Breast epithelium (tissue), 3 donors: Measurements from ENCODE around the gene DCAF17.

Experiments used
- POLR2AphosphoS5 ChIP-seq, 3 donors: sonication (generic); formaldehyde crosslinking; IDR thresholded peaks; one replicate each; pipeline ENCODE4 v1.6.1; 2017; ENCODE audit warnings: antibody characterized with exemption in 3 of 3
- TF ChIP-seq, protein P1 (sequence below), 3 donors: fragments of 450-650 bp; IDR thresholded peaks; one replicate each; pipeline ENCODE4 v1.5.1; 2016 to 2017; ENCODE audit warnings: antibody characterized with exemption in 3 of 3, mild to moderate bottlenecking in 3 of 3, moderate library complexity in 3 of 3

DNA sequence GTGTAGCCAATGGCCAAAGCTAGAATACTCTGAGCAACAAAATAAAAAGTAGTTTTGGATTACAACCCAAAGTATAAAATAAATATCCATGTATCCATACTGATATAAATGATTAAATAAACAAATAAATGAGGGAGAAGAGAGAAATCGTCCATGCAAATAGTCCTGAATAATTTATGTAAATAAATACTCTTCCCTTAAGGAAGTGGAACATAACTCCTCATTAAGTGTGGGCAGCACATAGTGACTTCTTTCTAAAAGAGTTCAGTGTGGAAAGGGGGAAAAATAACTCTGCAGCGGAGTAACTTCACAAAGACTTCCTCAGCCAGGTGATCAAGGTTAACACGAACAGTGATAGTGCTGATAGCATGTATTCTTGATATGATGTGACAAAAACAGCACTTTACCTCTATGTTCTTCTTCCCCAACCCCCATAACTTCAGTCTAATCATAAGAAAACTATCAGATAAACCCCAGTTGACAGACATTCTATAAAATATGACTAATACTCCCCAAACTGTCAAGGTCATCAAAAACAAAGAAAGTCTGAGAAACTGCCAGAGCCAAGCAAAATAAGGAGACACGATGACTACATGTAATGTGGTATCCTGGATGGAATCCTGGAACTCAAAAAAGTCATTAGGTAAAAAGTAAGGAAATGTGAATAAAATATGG lies 31.0 kb upstream of the DCAF17 start:
- TF ChIP-seq, protein P1, sequence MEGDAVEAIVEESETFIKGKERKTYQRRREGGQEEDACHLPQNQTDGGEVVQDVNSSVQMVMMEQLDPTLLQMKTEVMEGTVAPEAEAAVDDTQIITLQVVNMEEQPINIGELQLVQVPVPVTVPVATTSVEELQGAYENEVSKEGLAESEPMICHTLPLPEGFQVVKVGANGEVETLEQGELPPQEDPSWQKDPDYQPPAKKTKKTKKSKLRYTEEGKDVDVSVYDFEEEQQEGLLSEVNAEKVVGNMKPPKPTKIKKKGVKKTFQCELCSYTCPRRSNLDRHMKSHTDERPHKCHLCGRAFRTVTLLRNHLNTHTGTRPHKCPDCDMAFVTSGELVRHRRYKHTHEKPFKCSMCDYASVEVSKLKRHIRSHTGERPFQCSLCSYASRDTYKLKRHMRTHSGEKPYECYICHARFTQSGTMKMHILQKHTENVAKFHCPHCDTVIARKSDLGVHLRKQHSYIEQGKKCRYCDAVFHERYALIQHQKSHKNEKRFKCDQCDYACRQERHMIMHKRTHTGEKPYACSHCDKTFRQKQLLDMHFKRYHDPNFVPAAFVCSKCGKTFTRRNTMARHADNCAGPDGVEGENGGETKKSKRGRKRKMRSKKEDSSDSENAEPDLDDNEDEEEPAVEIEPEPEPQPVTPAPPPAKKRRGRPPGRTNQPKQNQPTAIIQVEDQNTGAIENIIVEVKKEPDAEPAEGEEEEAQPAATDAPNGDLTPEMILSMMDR (IDR thresholded peaks at IDR 0.05): no peak
- no peak for TF ChIP-seq POLR2AphosphoS5 (IDR thresholded peaks at IDR 0.05)
